Measurements from ENCODE around the gene GNG10.

GNG10 gene

DNA sequence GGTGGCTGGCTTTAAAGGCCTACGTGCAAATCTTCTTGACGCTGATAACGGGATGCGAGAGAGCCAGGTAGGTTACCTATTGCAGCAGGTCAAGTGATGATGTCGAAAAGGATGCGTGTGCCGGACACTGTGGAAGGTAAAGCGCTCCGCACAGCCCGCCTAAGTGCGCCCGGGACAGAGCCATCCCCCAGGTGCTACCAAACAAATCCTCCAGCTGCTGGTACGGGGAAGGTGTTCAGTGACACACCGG is 30.5 kb upstream of the GNG10 start (continued):
- TF ChIP-seq ZNF404 (tag by site-specific recombination; IDR thresholded peaks at IDR 0.05) (no peak), INSM2 (tag by site-specific recombination; IDR thresholded peaks at IDR 0.05) (no peak), ZNF138 (tag by site-specific recombination; IDR thresholded peaks at IDR 0.05; ENCODE audit: borderline replicate concordance) (no peak), ZNF768 (tag by site-specific recombination; IDR thresholded peaks at IDR 0.05) (no peak), ZNF350 (tag by site-specific recombination; IDR thresholded peaks at IDR 0.05) (no peak), YY2 (tag by site-specific recombination; IDR thresholded peaks at IDR 0.05) (no peak), ZSCAN18 (tag by site-specific recombination; IDR thresholded peaks at IDR 0.05) (no peak), ZNF600 (tag by site-specific recombination; IDR thresholded peaks at IDR 0.05) (peak; percentile 92), ZNF558 (tag by site-specific recombination; IDR thresholded peaks at IDR 0.05) (0 out of 2 replicates have a peak, but pooled peaks have one; percentile 41), ZBTB20 (tag by site-specific recombination; IDR thresholded peaks at IDR 0.05) (peak; percentile 80), SETDB1 (IDR thresholded peaks at IDR 0.05; ENCODE audit: insufficient read length, low read length) (no peak), MYNN (tag by site-specific recombination; IDR thresholded peaks at IDR 0.05; ENCODE audit: borderline replicate concordance) (no peak), ZNF140 (tag by site-specific recombination; IDR thresholded peaks at IDR 0.05) (no peak), ZNF280D (tag by site-specific recombination; IDR thresholded peaks at IDR 0.05) (no peak), ZNF18 (tag by site-specific recombination; IDR thresholded peaks at IDR 0.05) (0 out of 2 replicates have a peak, but pooled peaks have one; percentile 16), RBAK (tag by site-specific recombination; IDR thresholded peaks at IDR 0.05) (no peak), ZSCAN30 (tag by site-specific recombination; IDR thresholded peaks at IDR 0.05) (peak; percentile 76; the same call in 1 of the 2 replicates), ZNF707 (tag by site-specific recombination; IDR thresholded peaks at IDR 0.05) (no peak), ZNF645 (tag by site-specific recombination; IDR thresholded peaks at IDR 0.05) (no peak), KLF9 (tag by site-specific recombination; IDR thresholded peaks at IDR 0.05; ENCODE audit: low read depth) (no peak), ZNF280C (tag by site-specific recombination; IDR thresholded peaks at IDR 0.05) (no peak), ZNF792 (tag by site-specific recombination; IDR thresholded peaks at IDR 0.05) (no peak)
- TF ChIP-seq, protein P1, sequence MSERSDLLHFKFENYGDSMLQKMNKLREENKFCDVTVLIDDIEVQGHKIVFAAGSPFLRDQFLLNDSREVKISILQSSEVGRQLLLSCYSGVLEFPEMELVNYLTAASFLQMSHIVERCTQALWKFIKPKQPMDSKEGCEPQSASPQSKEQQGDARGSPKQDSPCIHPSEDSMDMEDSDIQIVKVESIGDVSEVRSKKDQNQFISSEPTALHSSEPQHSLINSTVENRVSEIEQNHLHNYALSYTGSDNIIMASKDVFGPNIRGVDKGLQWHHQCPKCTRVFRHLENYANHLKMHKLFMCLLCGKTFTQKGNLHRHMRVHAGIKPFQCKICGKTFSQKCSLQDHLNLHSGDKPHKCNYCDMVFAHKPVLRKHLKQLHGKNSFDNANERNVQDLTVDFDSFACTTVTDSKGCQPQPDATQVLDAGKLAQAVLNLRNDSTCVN (tag by site-specific recombination; optimal IDR thresholded peaks at IDR 0.05): no peak
- TF ChIP-seq, protein P2, sequence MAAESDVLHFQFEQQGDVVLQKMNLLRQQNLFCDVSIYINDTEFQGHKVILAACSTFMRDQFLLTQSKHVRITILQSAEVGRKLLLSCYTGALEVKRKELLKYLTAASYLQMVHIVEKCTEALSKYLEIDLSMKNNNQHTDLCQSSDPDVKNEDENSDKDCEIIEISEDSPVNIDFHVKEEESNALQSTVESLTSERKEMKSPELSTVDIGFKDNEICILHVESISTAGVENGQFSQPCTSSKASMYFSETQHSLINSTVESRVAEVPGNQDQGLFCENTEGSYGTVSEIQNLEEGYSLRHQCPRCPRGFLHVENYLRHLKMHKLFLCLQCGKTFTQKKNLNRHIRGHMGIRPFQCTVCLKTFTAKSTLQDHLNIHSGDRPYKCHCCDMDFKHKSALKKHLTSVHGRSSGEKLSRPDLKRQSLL (tag by site-specific recombination; IDR thresholded peaks at IDR 0.05): peak; percentile 57; the same call in 1 of the 2 replicates
